GM21529 (cell line): ENCODE results near the gene NRCAM.
A peak's percentile ranks its signal among the peaks of the same experiment; 100 is the strongest.

ENCODE experiments used
- ATAC-seq: cut with Tn5 transposase; IDR thresholded peaks from one replicate; pipeline ENCODE4 v1.9.1; 2021; ENCODE audit not compliant: unreplicated experiment

NRCAM gene

GRCh38 chr7:108459922-108460551, 3.8 kb upstream of the NRCAM start:
- ATAC-seq = no peak

DNA sequence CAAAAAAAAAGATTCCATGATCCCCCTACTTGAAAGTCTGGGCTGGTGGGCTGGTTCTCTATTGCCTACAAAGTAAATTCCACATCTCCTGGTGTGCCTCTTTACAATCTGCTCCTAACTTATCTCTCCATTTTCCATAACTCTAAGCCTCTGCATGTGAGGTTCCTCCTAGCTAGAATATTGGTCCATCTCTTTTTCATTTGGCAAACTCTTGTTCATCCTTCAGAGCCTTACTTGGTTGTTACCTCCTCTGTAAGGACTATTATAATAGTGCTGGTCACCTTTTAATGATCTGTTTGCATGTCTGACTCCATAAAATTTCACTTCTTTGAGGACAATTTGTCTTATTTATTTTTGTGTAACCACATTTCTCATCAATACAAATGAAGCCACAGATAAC, 1.6 kb upstream of the NRCAM start:
- ATAC-seq = no peak

GRCh38 chr7:108456845-108457540, 757 bp upstream of the NRCAM start:
- ATAC-seq = no peak

DNA sequence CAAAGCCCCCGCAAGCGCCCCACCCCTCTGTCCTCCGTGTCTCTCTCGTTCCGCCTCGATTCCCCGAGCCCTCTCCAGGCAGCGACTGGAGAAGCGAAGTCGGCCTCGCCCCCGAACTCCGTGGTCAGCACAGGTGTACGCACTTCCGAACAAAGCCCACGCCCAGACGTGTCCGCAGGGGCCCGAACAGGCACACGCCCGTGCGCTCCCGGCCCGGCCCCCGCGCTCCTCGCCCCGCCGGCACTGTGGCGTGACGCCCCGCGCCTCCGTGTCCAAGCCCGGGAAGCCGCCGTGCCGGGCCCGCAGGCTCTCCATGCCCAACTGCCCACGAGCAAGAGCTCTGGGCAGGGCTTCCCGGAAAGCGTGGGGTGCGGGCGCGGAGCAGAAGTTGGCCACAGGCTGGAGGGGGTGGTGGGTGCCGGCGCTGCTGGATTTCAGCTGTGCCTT, 662 bp downstream of the NRCAM start:
- peak; percentile 34 for ATAC-seq

GRCh38 chr7:108454674-108455550, 1.3 kb downstream of the NRCAM start:
- peak; percentile 31 for ATAC-seq

GRCh38 chr7:108454317-108454673, 1.9 kb downstream of the NRCAM start:
- no peak for ATAC-seq

- no peak for ATAC-seq
Measured at GRCh38 chr7:108453320-108453719, 2.9 kb downstream of the NRCAM start.

- peak; percentile 53 for ATAC-seq
Measured at GRCh38 chr7:108452707-108453106, 3.5 kb downstream of the NRCAM start.

- ATAC-seq = no peak
Measured at GRCh38 chr7:108451296-108451848, 4.9 kb downstream of the NRCAM start.

GRCh38 chr7:108450160-108450559, 6.1 kb downstream of the NRCAM start:
- no peak for ATAC-seq

DNA sequence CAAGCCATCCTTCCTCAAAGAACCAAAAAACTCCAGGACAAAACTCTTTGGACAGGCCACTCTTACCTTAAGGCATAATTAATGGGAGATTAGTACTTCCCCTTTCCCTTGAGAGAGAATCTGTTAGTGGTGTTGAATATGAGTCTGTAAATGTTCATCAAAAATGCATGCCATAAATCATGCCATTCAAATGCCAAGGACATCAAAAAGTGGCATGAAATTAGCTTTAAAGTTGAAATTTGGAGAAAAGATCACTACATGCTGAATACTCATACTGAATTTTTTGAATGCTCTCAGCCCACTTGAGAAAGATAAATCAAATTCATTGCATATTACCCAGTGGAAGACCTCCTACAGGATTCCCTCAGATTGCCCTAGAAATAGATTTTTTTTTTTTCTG, 6.7 kb downstream of the NRCAM start:
- ATAC-seq = no peak

DNA sequence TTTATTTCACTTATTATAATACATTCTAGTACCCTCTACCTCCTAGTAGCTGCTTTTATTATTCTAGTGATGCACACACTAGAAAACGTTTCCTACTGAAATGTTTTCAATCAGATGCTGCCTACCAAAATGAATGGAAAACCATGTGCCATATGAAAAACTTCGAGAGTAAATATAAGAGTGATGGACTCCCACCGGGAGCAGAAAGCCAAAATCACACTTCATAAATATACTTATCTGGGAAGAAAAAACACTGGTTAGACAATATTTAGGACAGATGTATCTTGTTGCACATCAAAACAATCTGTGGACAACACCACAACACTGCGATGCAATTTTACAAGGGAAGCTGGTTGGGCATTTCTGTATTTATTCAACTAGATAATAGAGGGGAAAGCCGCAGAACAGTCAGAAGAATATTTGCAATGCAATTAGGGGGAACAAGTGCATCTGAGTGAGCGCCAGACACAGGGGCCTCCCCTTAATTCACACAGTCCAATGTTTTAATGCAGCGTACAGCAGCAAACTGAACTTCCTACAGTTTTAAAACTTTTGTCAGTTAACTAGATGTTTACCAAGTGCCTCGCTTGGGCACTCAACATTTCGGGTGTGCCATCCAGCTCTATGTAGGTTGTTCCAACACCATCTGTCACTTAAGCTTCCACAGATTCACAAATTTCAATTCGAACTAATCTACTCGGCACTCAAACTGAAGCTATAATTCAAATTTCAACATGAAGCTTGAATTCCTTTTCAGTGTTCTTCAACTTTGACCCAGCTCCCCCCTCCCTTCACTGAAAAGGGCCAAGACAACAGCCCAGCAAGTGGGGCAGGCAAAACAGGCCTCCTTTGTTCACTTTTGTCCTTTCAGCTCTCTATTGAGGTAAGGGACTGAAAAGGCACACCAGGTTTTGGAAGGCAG, 7.4 kb downstream of the NRCAM start:
- ATAC-seq = no peak

DNA sequence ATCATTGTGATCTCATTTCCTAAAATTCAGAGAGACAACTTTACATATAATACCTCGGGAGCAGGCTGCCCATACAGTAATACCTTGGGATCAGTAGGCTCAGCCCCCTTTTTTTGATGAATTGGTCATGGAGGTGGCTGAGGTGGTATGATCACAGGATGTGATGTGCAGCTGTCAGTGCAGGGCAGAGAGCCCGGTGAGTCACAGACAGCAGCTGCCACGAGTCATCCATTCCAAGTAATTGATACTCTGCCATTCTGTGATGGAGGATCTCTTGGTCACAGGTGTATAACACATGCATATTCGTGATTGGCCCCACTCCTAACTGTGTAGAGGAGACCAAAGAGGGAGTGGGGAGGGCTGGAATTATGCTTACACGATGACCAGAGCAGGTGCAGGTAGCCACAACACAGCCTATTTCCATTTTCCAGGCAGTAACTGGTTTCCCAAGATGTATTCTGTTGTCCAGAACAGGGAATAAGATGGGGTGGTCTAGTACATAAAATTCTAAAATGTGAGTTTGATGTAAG, 14.1 kb downstream of the NRCAM start:
- no peak for ATAC-seq

- ATAC-seq = no peak
Measured at GRCh38 chr7:108441392-108441955, 14.8 kb downstream of the NRCAM start.

GRCh38 chr7:108440613-108441012, 15.6 kb downstream of the NRCAM start:
- no peak for ATAC-seq

- ATAC-seq = no peak
Measured at GRCh38 chr7:108436906-108437305, 19.3 kb downstream of the NRCAM start.

DNA sequence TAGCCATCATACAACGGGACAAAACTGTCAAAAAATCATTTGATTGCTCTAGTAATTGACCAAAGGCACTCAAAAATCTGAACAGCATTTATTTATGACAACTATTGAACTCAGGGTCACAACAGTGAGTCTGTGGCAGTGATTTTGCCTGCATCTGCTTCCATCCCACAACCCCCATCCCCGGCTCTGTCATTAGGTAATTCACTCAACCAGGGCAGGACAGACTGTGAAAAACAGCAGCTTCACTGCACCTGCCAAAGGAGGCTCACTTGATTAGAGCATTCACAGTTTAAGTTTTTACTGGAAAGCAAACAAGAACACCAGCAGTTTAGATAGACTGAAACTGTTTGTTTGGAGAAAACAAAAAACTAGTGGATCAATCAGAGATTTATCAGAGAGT, 22.2 kb downstream of the NRCAM start:
- no peak for ATAC-seq

DNA sequence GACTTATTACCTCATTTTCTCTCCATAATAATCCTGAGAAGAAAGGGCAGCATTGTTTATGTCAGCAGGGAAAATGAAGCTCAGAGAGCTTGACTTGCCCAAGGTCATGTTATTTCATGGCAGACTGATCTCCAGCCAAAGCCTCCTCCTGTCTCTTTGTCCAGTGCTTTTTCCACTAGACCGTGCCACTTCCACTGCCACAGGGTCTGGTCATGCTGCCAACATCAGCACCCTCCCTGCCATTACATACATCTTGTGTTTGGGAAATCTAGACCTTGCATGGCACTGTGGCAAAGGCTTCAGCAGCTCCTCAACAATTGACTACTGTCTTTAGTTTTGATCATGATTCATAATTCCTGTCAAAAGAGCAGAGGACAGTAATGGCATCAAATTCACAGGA, 25.1 kb downstream of the NRCAM start:
- no peak for ATAC-seq

DNA sequence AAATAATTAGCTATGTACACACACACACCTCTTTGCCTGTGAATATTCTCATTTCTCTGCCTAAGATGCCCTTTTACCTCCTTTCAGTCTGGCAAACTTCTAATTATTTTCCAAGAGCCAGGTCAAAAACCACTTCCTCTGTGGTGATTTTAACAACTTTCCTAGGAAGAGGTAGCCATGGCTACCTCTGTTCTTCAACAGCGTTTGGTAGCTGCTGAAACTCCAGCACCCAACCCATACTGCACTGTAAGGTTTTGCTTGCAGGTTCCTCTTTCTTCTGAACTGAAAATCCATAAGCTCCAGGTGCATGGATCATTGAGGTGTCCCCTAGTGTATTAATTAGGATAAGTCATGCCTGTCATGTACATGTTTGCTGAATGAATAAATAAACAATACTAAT, 25.6 kb downstream of the NRCAM start:
- ATAC-seq = no peak

DNA sequence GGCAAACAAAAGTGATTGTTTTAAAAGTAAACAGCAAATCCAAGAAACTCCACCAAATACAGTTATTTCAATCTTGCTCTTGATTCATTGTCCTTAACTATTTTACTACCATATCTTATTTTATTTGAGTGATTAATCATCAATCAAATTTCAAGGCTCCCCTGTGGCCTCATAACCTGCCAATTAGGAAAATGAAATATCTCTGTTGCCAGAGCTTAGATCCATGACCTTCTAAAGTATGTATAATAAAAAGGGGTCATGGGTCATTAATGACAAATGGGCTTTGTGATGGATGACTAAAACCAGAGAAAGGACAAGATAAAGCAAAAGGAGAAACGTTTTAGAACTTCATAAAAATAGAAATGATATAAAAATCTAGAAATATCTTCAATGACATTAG, 28.5 kb downstream of the NRCAM start:
- ATAC-seq = no peak
